AG09319 (cell line): ENCODE data around the gene CYSLTR2.

ENCODE experiments used
- DNase-seq: peaks from one replicate; pipeline ENCODE4 v3.0.0-alpha.2; 2010; ENCODE audit warnings: low read depth; ENCODE audit errors: extremely low read depth
- CTCF ChIP-seq: IDR thresholded peaks from 2 replicates; pipeline ENCODE4 v1.5.1; 2011; ENCODE audit warnings: low read depth, mild to moderate bottlenecking, inconsistent platforms, low read length, moderate library complexity

The CYSLTR2 gene

DNA sequence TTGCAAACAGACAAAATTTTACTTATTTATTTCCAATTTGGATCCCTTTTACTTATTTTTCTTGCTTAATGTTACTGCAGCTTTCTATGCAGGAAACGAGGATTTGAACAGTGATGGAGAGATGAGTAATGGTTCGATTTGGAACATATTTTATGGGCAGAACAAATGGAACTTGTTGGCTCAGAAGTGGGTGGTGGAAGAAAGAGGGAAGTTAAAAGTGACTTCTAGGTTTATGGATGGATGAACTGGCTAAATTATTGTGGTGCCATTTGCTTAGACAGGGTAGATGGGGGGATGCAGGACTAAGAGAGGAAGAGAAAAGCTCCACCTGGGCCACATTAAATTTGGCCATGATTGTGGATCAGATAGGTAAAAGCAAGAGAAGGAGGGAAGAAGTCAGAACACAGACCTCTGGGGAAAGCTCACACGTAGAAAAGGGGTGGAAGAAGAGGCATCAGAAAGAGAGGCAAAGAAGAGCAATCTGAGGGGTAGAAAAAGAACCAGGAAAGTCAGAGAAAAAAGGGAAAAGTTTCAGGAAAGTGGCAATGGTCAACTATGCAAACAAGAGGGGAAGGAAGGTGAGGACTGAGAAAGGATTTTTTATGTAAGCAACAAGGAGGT is 768 bp upstream of the CYSLTR2 start:
- no peak for DNase-seq
- TF ChIP-seq CTCF = no peak

- no peak for DNase-seq
- no peak for TF ChIP-seq CTCF
Observed at GRCh38 chr13:48654511-48654910, 782 bp downstream of the CYSLTR2 start.

- TF ChIP-seq CTCF = no peak
- DNase-seq = no peak
Observed at GRCh38 chr13:48655291-48655690, 1.6 kb downstream of the CYSLTR2 start.

DNA sequence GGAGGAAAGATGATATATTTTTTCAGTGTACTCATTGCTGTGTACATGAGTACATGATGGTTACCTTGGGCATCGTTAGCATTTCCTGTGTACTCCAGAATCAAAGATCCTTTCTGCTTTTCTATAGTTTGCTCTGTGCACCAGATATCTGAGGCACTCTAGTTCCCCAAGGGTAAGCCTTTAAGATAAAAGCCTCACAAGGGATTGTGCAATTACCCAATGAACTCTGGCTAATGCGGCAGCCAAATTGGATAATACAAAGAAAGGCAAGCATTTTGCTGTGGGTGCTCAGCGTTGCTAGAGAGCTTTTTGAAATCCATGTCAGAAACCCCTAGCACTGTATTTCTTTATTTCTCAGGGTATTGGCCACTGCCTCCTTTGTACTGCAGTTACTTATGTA is 2.9 kb downstream of the CYSLTR2 start:
- TF ChIP-seq CTCF = no peak
- no peak for DNase-seq

GRCh38 chr13:48660361-48661076 is 6.8 kb downstream of the CYSLTR2 start:
- DNase-seq = no peak

DNA sequence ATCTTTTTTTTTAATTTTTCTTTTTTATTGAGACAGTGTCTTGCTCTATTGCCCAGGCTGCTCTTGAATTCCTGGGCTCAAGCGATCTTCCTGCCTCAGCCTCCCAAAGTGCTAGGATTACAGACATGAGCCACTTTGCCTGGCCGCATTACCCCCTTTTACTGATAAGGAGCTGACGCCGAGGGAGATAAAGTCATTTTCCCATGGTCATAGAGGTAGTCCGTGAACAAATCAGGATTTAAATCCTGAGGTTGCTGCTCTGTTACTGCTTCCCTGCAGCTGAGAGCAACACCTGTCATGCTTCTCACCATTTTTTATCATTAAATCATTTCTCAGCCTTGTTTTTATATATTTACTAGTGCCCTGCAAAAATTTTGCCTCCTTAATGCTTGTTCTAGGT is 7.4 kb downstream of the CYSLTR2 start:
- TF ChIP-seq CTCF = no peak
- DNase-seq = no peak

More at GRCh38 chr13:48660361-48661076, 6.8 kb downstream of the CYSLTR2 start:
- TF ChIP-seq CTCF = no peak

GRCh38 chr13:48662226-48662625 is 8.5 kb downstream of the CYSLTR2 start:
- TF ChIP-seq CTCF = no peak
- no peak for DNase-seq
